ENCODE results near the gene ARMC5.

Gene ARMC5

GRCh38 chr16:31493506-31494125 lies 34.3 kb downstream of the ARMC5 start:
- TF ChIP-seq CREB1 (IDR thresholded peaks at IDR 0.05; ENCODE audit: low read depth) (no peak), EP300 (IDR thresholded peaks at IDR 0.05; ENCODE audit: borderline replicate concordance) (no peak), YY1 (IDR thresholded peaks at IDR 0.05; ENCODE audit: low read depth) (no peak), FOXM1 (IDR thresholded peaks at IDR 0.05; ENCODE audit: borderline replicate concordance, low read depth) (no peak), RAD21 (IDR thresholded peaks at IDR 0.05; ENCODE audit: low read depth) (no peak), EGR1 (IDR thresholded peaks at IDR 0.05) (no peak), CEBPB (IDR thresholded peaks at IDR 0.05) (no peak)

- TF ChIP-seq TEAD4 (IDR thresholded peaks at IDR 0.05) (no peak), RAD21 (IDR thresholded peaks at IDR 0.05; ENCODE audit: low read depth) (no peak), TCF12 (IDR thresholded peaks at IDR 0.05; ENCODE audit: low read depth) (no peak), MAX (IDR thresholded peaks at IDR 0.05) (no peak), FOXM1 (IDR thresholded peaks at IDR 0.05; ENCODE audit: borderline replicate concordance, low read depth) (no peak), EP300 (IDR thresholded peaks at IDR 0.05; ENCODE audit: borderline replicate concordance) (no peak), NFIC (IDR thresholded peaks at IDR 0.05) (no peak), EGR1 (IDR thresholded peaks at IDR 0.05) (no peak), ZBTB7A (IDR thresholded peaks at IDR 0.05; ENCODE audit: low read depth) (no peak), CEBPB (IDR thresholded peaks at IDR 0.05) (no peak), TAF1 (IDR thresholded peaks at IDR 0.05; ENCODE audit: low read depth) (no peak), USF1 (IDR thresholded peaks at IDR 0.05) (no peak), REST (IDR thresholded peaks at IDR 0.05; ENCODE audit: low read depth) (no peak), CREB1 (IDR thresholded peaks at IDR 0.05; ENCODE audit: low read depth) (no peak), YY1 (IDR thresholded peaks at IDR 0.05; ENCODE audit: low read depth) (no peak)
Observed at GRCh38 chr16:31496670-31497069, 37.4 kb downstream of the ARMC5 start.

- TF ChIP-seq NFIC (IDR thresholded peaks at IDR 0.05) (no peak), MAX (IDR thresholded peaks at IDR 0.05) (no peak), FOXM1 (IDR thresholded peaks at IDR 0.05; ENCODE audit: borderline replicate concordance, low read depth) (no peak), CREB1 (IDR thresholded peaks at IDR 0.05; ENCODE audit: low read depth) (no peak), TEAD4 (IDR thresholded peaks at IDR 0.05) (no peak), EGR1 (IDR thresholded peaks at IDR 0.05) (no peak)
Observed at GRCh38 chr16:31498493-31498892, 39.2 kb downstream of the ARMC5 start.

GRCh38 chr16:31499928-31500327 lies 40.6 kb downstream of the ARMC5 start:
- TF ChIP-seq EP300 (IDR thresholded peaks at IDR 0.05; ENCODE audit: borderline replicate concordance) (no peak), USF1 (IDR thresholded peaks at IDR 0.05) (no peak), TEAD4 (IDR thresholded peaks at IDR 0.05) (no peak), FOXM1 (IDR thresholded peaks at IDR 0.05; ENCODE audit: borderline replicate concordance, low read depth) (no peak), NFIC (IDR thresholded peaks at IDR 0.05) (no peak), EGR1 (IDR thresholded peaks at IDR 0.05) (no peak), MAX (IDR thresholded peaks at IDR 0.05) (no peak), ZBTB7A (IDR thresholded peaks at IDR 0.05; ENCODE audit: low read depth) (no peak), YY1 (IDR thresholded peaks at IDR 0.05; ENCODE audit: low read depth) (no peak), CREB1 (IDR thresholded peaks at IDR 0.05; ENCODE audit: low read depth) (no peak), TAF1 (IDR thresholded peaks at IDR 0.05; ENCODE audit: low read depth) (no peak), RAD21 (IDR thresholded peaks at IDR 0.05; ENCODE audit: low read depth) (no peak), CEBPB (IDR thresholded peaks at IDR 0.05) (no peak), REST (IDR thresholded peaks at IDR 0.05; ENCODE audit: low read depth) (no peak), TCF12 (IDR thresholded peaks at IDR 0.05; ENCODE audit: low read depth) (no peak)

GRCh38 chr16:31501226-31501965 lies 42.1 kb downstream of the ARMC5 start:
- no peak for TF ChIP-seq NFIC (IDR thresholded peaks at IDR 0.05)
- no peak for TF ChIP-seq MAX (IDR thresholded peaks at IDR 0.05)
- no peak for TF ChIP-seq TEAD4 (IDR thresholded peaks at IDR 0.05)
- no peak for TF ChIP-seq TCF12 (IDR thresholded peaks at IDR 0.05; ENCODE audit: low read depth)
- no peak for TF ChIP-seq REST (IDR thresholded peaks at IDR 0.05; ENCODE audit: low read depth)
- TF ChIP-seq EGR1 (IDR thresholded peaks at IDR 0.05), result no peak
- TF ChIP-seq TAF1 (IDR thresholded peaks at IDR 0.05; ENCODE audit: low read depth), result no peak
- no peak for TF ChIP-seq RAD21 (IDR thresholded peaks at IDR 0.05; ENCODE audit: low read depth)
- TF ChIP-seq FOXM1 (IDR thresholded peaks at IDR 0.05; ENCODE audit: borderline replicate concordance, low read depth), result no peak
- no peak for TF ChIP-seq CEBPB (IDR thresholded peaks at IDR 0.05)
- no peak for TF ChIP-seq USF1 (IDR thresholded peaks at IDR 0.05)
- no peak for TF ChIP-seq ZBTB7A (IDR thresholded peaks at IDR 0.05; ENCODE audit: low read depth)
- no peak for TF ChIP-seq YY1 (IDR thresholded peaks at IDR 0.05; ENCODE audit: low read depth)
- no peak for TF ChIP-seq CREB1 (IDR thresholded peaks at IDR 0.05; ENCODE audit: low read depth)
- TF ChIP-seq EP300 (IDR thresholded peaks at IDR 0.05; ENCODE audit: borderline replicate concordance), result no peak
